HUES6 (cell line): Measurements from ENCODE around the gene LCORL.
"Not testable (repeated sequence)": the region's sequence is repeated elsewhere in the genome, so short reads cannot be mapped to it uniquely, and the experiment has no call there.

Experiments used
- H3K27ac ChIP-seq: 2 replicates; pipeline ENCODE4 v1.7.0; 2013; ENCODE audit warnings: low read depth, mild to moderate bottlenecking, low read length, inconsistent platforms
- H3K27me3 ChIP-seq: 2 replicates; pipeline ENCODE4 v1.6.1; 2013; ENCODE audit warnings: low read length; ENCODE audit not compliant: control insufficient read depth, insufficient read depth
- H3K36me3 ChIP-seq: 2 replicates; pipeline ENCODE4 v1.6.1; 2013; ENCODE audit warnings: low read length; ENCODE audit not compliant: control insufficient read depth, insufficient read depth
- H3K4me1 ChIP-seq: 2 replicates; pipeline ENCODE4 v1.6.1; 2013; ENCODE audit warnings: low read length; ENCODE audit not compliant: control insufficient read depth, insufficient read depth
- H3K4me3 ChIP-seq: 2 replicates; pipeline ENCODE4 v1.5.1; 2013; ENCODE audit warnings: low read depth, low read length
- H3K9ac ChIP-seq: one replicate; pipeline ENCODE4 v1.6.1; 2013; ENCODE audit warnings: mild to moderate bottlenecking, low read length
- H3K9me3 ChIP-seq: 2 replicates; pipeline ENCODE4 v1.6.1; 2013; ENCODE audit warnings: low read depth, low read length; ENCODE audit not compliant: control insufficient read depth, insufficient read depth

LCORL gene

GRCh38 chr4:18042012-18042411 lies 20.5 kb upstream of the LCORL start:
- no peaks in the 10 kb centered on the region for H3K36me3 ChIP-seq
- H3K27ac ChIP-seq: no peak overlapping the region

GRCh38 chr4:18041114-18041513 lies 19.6 kb upstream of the LCORL start:
- Histone ChIP-seq H3K4me3 (no peak overlapping the region), H3K9me3 (no peaks in the 10 kb centered on the region), H3K4me1 (no peaks in the 10 kb centered on the region), H3K27me3 (no peaks in the 10 kb centered on the region), H3K36me3 (no peaks in the 10 kb centered on the region), H3K27ac (no peak overlapping the region), H3K9ac (no peak overlapping the region)

More at GRCh38 chr4:18042012-18042411, 20.5 kb upstream of the LCORL start:
- H3K4me1 ChIP-seq: no peaks in the 10 kb centered on the region
- H3K9ac ChIP-seq: no peak overlapping the region
- H3K9me3 ChIP-seq: no peaks in the 10 kb centered on the region
- H3K4me3 ChIP-seq: no peak overlapping the region
- H3K27me3 ChIP-seq: no peaks in the 10 kb centered on the region

GRCh38 chr4:18039113-18039512 lies 17.6 kb upstream of the LCORL start:
- Histone ChIP-seq H3K9me3 (no peaks in the 10 kb centered on the region), H3K9ac (no peak overlapping the region), H3K27ac (no peak overlapping the region), H3K36me3 (no peaks in the 10 kb centered on the region), H3K27me3 (no peaks in the 10 kb centered on the region), H3K4me1 (no peaks in the 10 kb centered on the region), H3K4me3 (no peak overlapping the region)

GRCh38 chr4:18036369-18036768 lies 14.8 kb upstream of the LCORL start:
- not testable (repeated sequence) for H3K9me3 ChIP-seq, H3K9ac ChIP-seq, H3K27me3 ChIP-seq, H3K27ac ChIP-seq, H3K4me3 ChIP-seq, H3K4me1 ChIP-seq, H3K36me3 ChIP-seq

GRCh38 chr4:18034099-18034498 lies 12.5 kb upstream of the LCORL start:
- Histone ChIP-seq H3K9ac (no peak overlapping the region), H3K27me3 (no peaks in the 10 kb centered on the region), H3K4me3 (no peak overlapping the region), H3K4me1 (no peaks in the 10 kb centered on the region), H3K9me3 (no peaks in the 10 kb centered on the region), H3K27ac (no peak overlapping the region), H3K36me3 (no peaks in the 10 kb centered on the region)

- no peaks in the 10 kb centered on the region for H3K36me3 ChIP-seq
- H3K27ac ChIP-seq: no peak overlapping the region
- H3K9me3 ChIP-seq: no peaks in the 10 kb centered on the region
- no peak overlapping the region for H3K4me3 ChIP-seq
- no peaks in the 10 kb centered on the region for H3K4me1 ChIP-seq
- no peaks in the 10 kb centered on the region for H3K27me3 ChIP-seq
- no peak overlapping the region for H3K9ac ChIP-seq
Observed at GRCh38 chr4:18033111-18034085, 11.8 kb upstream of the LCORL start.

- Histone ChIP-seq H3K9ac (no peak overlapping the region), H3K27me3 (peaks cover 31% of the 10 kb centered on the region), H3K4me3 (no peak overlapping the region), H3K27ac (no peak overlapping the region), H3K4me1 (no peaks in the 10 kb centered on the region), H3K9me3 (no peaks in the 10 kb centered on the region), H3K36me3 (no peaks in the 10 kb centered on the region)
Observed at GRCh38 chr4:18025288-18025687, 3.7 kb upstream of the LCORL start.

- H3K4me3 ChIP-seq: peak overlapping the region; percentile 86
- no peak overlapping the region for H3K27ac ChIP-seq
- no peaks in the 10 kb centered on the region for H3K9me3 ChIP-seq
- H3K36me3 ChIP-seq: no peaks in the 10 kb centered on the region
- peak overlapping the region; percentile 68 for H3K9ac ChIP-seq
- no peaks in the 10 kb centered on the region for H3K4me1 ChIP-seq
- H3K27me3 ChIP-seq: peaks cover 31% of the 10 kb centered on the region
Observed at GRCh38 chr4:18022572-18023050, 1.1 kb upstream of the LCORL start.

GRCh38 chr4:18021470-18021719 lies 160 bp downstream of the LCORL start:
- Histone ChIP-seq H3K36me3 (no peaks in the 10 kb centered on the region), H3K9ac (peak overlapping the region; percentile 88), H3K4me1 (no peaks in the 10 kb centered on the region), H3K27me3 (peaks cover 31% of the 10 kb centered on the region), H3K4me3 (peak overlapping the region; percentile 86), H3K9me3 (no peaks in the 10 kb centered on the region), H3K27ac (peak overlapping the region; percentile 70)

GRCh38 chr4:18020671-18021469 lies 685 bp downstream of the LCORL start:
- peak overlapping the region; percentile 70 for H3K27ac ChIP-seq
- peak overlapping the region; percentile 88 for H3K9ac ChIP-seq
- H3K9me3 ChIP-seq: no peaks in the 10 kb centered on the region
- H3K4me3 ChIP-seq: peak overlapping the region; percentile 86
- no peaks in the 10 kb centered on the region for H3K4me1 ChIP-seq
- peaks cover 31% of the 10 kb centered on the region for H3K27me3 ChIP-seq
- no peaks in the 10 kb centered on the region for H3K36me3 ChIP-seq

- Histone ChIP-seq H3K9ac (no peak overlapping the region), H3K27ac (no peak overlapping the region), H3K4me1 (no peaks in the 10 kb centered on the region), H3K4me3 (peak overlapping the region; percentile 86), H3K9me3 (no peaks in the 10 kb centered on the region), H3K36me3 (no peaks in the 10 kb centered on the region), H3K27me3 (peaks cover 29% of the 10 kb centered on the region)
Observed at GRCh38 chr4:18020145-18020670, 1.3 kb downstream of the LCORL start.
